Omental fat pad (tissue), 4 donors: ENCODE measurements around the gene SYNPR. TPM values are rescaled to one million over a fixed set of nuclear protein-coding genes. Genes with fewer than 3 reads are reported as not detected.

Source experiments
- ATAC-seq: fragments of 150-250 bp; one replicate; pipeline ENCODE4 v1.9.1; 2016; ENCODE audit warnings: mild to moderate bottlenecking, moderate library complexity; ENCODE audit not compliant: low FRiP score
- DNase-seq: peaks from one replicate; pipeline ENCODE4 v3.0.0-alpha.2; 2019; ENCODE audit warnings: low spot score
- CTCF ChIP-seq, 3 donors: fragments of 450-650 bp; IDR thresholded peaks; one replicate each; pipeline ENCODE4 v1.5.1; 2016 to 2017; ENCODE audit warnings: antibody characterized with exemption in 3 of 3, mild to moderate bottlenecking in 3 of 3, moderate library complexity in 2 of 3
- total RNA-seq, 4 donors: library from RNA; depleted of rRNA; stranded (reverse); fragments of >200 nt; gene quantifications; one replicate each; pipeline ENCODE4 v1.1.0, GENCODE V29; 2016

SYNPR gene
- not detected for total RNA-seq

DNA sequence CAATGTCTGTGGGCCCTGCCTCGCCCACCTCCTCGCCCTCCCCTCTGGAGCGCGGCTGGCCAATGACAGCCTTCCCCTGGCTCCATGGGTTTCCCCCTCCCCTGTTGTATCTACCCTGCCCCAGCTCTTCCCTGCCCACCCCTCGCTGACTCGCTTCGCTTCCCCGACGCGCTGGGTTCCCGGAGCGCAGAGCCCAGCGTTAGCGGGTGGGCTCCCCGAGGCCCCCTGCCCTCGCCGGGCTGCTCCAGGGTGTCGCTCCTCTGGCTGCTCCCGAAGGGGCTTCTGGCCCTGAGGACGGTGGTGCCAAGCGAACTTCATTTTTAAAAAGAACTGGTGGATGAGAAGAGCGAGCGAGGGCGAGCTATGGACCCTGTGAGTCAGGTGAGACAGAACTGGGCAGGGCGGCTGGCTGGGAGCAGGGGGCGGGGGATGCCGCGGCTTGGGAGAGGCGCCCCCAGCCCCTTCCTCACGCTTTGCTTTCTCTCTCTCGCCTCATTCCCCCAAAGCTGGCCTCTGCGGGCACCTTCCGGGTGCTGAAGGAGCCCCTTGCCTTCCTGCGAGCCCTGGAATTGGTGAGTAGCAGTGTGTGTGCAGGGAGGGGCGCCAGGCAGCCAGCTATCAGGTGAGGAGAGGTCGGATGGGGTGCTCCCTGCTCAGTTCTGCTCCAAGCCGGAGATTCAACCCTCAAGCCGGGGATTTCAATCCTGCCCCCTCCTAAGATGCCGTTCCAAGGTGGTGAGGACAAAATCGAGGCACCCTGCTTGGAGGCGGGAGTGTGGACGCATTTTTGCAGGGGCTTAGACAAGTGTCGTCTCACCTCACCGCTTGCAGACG, at the start of gene SYNPR:
Gene SYNPR, plus strand, starts transcription at position 138 of the 834 bp plus-strand sequence.
- DNase-seq (no peak), ATAC-seq (no peak)
- TF ChIP-seq CTCF (IDR thresholded peaks at IDR 0.05), result no peak

GRCh38 chr3:63228677-63229076, 49.4 kb upstream of the SYNPR start:
- no peak for TF ChIP-seq CTCF (IDR thresholded peaks at IDR 0.05)
- DNase-seq (no peak), ATAC-seq (no peak)

DNA sequence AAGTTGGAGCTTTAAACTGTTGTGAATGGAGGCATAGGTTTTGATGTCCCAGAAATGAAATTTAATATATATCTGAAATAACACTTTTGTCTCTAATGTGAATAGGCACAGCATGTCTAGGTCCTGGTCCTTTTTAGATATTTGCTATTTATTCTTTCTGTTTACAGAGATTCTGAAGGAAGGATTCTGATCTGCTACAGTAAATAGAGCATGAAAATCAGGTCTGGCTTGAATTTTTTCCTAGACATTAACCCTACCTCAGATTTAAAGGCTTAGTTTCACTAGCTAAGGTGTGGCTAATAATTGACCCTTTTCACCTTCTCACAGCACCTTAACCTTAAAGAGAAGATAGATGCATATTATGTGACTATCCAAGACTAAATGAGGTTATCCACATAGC, 48.0 kb upstream of the SYNPR start:
- no peak for DNase-seq
- TF ChIP-seq CTCF (IDR thresholded peaks at IDR 0.05), result no peak
- ATAC-seq, result no peak

DNA sequence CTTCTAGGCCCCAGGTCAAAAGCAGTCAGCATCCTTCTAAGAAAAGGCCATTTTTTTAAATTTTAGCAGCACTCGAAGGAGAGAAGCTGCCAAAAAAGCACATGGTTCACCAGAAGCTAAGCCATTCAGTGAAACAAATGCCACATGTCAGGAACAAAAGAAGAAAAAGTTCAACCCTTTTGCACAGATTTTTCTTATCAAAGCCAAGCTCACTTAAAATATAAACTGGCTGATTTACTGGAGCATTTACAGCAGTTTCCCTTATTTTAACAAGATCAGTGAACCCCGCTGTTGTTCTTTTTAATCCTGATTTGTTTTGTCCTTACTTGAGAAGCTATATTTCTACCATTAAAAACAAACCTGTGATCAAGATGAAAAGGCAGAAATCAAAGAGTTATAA, 46.5 kb upstream of the SYNPR start:
- ATAC-seq (no peak), DNase-seq (no peak)
- no peak for TF ChIP-seq CTCF (IDR thresholded peaks at IDR 0.05)

DNA sequence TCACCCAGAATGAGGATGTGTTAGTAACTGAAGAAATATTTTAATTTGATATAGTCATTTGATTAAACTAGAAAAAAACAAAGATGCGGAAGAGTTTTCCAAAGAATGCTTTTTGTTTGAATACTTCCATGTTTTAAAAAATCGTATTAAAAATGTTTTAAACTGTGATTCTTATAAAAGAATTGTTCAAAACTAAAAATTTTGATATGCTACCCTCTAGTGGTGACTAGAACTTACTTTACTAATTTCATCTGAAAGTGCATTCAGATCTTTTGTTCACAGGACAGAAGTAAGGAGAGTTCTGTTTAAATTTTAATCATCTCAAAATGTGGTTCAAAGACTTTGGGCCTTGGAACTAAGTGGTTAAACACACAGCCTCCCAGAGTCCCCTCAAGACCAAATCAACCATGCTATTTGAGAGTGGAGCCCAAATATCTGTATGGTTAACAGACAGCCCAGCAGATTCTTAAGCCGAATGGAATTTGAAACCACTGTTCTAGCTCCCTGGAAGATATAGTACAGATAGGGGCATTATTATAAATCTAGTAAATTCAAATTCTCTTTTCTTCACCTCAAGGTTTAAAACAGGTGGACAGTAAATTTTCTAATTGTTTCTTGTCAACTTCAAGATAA, 45.2 kb upstream of the SYNPR start:
- ATAC-seq (no peak), DNase-seq (no peak)

GRCh38 chr3:63240381-63240902, 37.7 kb upstream of the SYNPR start:
- no peak for TF ChIP-seq CTCF (IDR thresholded peaks at IDR 0.05)
- ATAC-seq, result no peak
- DNase-seq, result no peak

More for the DNA sequence above, 45.2 kb upstream of the SYNPR start:
- TF ChIP-seq CTCF (IDR thresholded peaks at IDR 0.05), result no peak
